HepG2 (cell line): ENCODE data around the gene SMIM24. TPM values are rescaled to one million over a fixed set of nuclear protein-coding genes. Genes with fewer than 3 reads are reported as not detected.

Experiments used
- ATAC-seq: fragments of 200-7000 bp; cut with Tn5 transposase; 3 replicates; pipeline ENCODE4 v1.9.1; 2020; ENCODE audit warnings: mild to moderate bottlenecking, moderate library complexity
- BruUV-seq: library from RNA; stranded (reverse); fragments of 400-500 nt; replicated peaks from 2 replicates; lab custom pipeline; 2021; lab: Mats Ljungman, UMichigan
- CTCF ChIA-PET: fragments of 300-600 bp; formaldehyde crosslinking; extraction: SDS; loops from one replicate; lab custom pipeline; 2021; ENCODE audit warnings: low total read pairs, inconsistent platforms, low intra/inter-chr PET ratio; lab: Yijun Ruan, JAX
- POLR2A ChIA-PET: fragments of 350-600 bp; sonication (Branson Sonifier 250); formaldehyde crosslinking; loops from one replicate; lab custom pipeline; 2020; ENCODE audit warnings: antibody characterized with exemption, inconsistent platforms; lab: Yijun Ruan, JAX
- DNase-seq: peaks from one replicate; pipeline ENCODE4 v3.0.0-alpha.2; 2015; ENCODE audit warnings: low spot score
- FAIRE-seq: peaks from 3 replicates; lab custom pipeline; 2011; peaks lifted over from hg19 to GRCh38; lab: Jason Lieb, UNC
- H2AFZ ChIP-seq: one replicate; pipeline ENCODE4 v1.6.1; 2011; ENCODE audit warnings: low read length, inconsistent platforms
- H3K27ac ChIP-seq: fragments of 300-600 bp; 3 replicates; pipeline ENCODE4 v1.8.0; 2011; ENCODE audit warnings: mixed run types, mild to moderate bottlenecking, mixed read lengths, low read length, inconsistent platforms; ENCODE audit not compliant: insufficient read depth; ENCODE audit errors: extremely low read length
- H3K27me3 ChIP-seq, 2 experiments: fragments of 200-600 bp in 1 of 2; 2 replicates in 1 of 2; 3 replicates in 1 of 2; pipeline versions ENCODE4 v1.6.0 to v1.8.0; 2011; ENCODE audit warnings: low read length in 2 of 2, mild to moderate bottlenecking in 2 of 2, moderate library complexity in 2 of 2, inconsistent platforms in 1 of 2; ENCODE audit not compliant: insufficient read depth in 2 of 2, control insufficient read depth in 1 of 2
- H3K36me3 ChIP-seq, 2 experiments: fragments of 200-600 bp in 1 of 2; replicated peaks in 1 of 2; 2 replicates in 1 of 2; 3 replicates in 1 of 2; pipeline versions ENCODE4 v1.5.1 to v1.8.0; 2011; ENCODE audit warnings: low read length in 2 of 2, inconsistent platforms in 1 of 2; ENCODE audit not compliant: insufficient read depth in 2 of 2, control insufficient read depth in 1 of 2
- H3K4me1 ChIP-seq: 2 replicates; pipeline ENCODE4 v1.5.1; 2012; ENCODE audit warnings: low read length, inconsistent platforms; ENCODE audit not compliant: insufficient read depth
- H3K4me2 ChIP-seq: 2 replicates; pipeline ENCODE4 v1.6.0; 2011; ENCODE audit warnings: low read depth, low read length, inconsistent platforms
- H3K4me3 ChIP-seq, 3 experiments: fragments of 200-600 bp in 1 of 3; sonication (generic), shearing (Covaris generic) in 1 of 3; replicated peaks in 1 of 3; 2 replicates each; pipeline ENCODE4 v1.5.1; 2011 to 2016; ENCODE audit warnings: low read length in 3 of 3, inconsistent platforms in 2 of 3, low read depth in 2 of 3, mild to moderate bottlenecking in 2 of 3, control low read depth in 1 of 3, mixed read lengths in 1 of 3; ENCODE audit not compliant: insufficient read depth in 1 of 3
- H3K79me2 ChIP-seq: one replicate; pipeline ENCODE4 v1.6.1; 2011; ENCODE audit warnings: low read length, inconsistent platforms; ENCODE audit not compliant: insufficient read depth
- H3K9ac ChIP-seq: 2 replicates; pipeline ENCODE4 v1.6.0; 2011; ENCODE audit warnings: mild to moderate bottlenecking, low read depth, low read length, inconsistent platforms; ENCODE audit not compliant: insufficient read depth
- H3K9me3 ChIP-seq: 2 replicates; pipeline ENCODE4 v1.5.1; 2012; ENCODE audit warnings: mild to moderate bottlenecking, low read length
- H4K20me1 ChIP-seq: 2 replicates; pipeline ENCODE4 v1.6.0; 2011; ENCODE audit warnings: inconsistent platforms, mild to moderate bottlenecking, low read length, moderate library complexity; ENCODE audit not compliant: insufficient read depth
- ARNTL ChIP-seq: sonication (generic); formaldehyde crosslinking; IDR thresholded peaks from 2 replicates; pipeline ENCODE4 v1.4.0; 2020; ENCODE audit warnings: mild to moderate bottlenecking, missing genetic modification reagents
- CEBPB ChIP-seq: IDR thresholded peaks from 2 replicates; pipeline ENCODE4 v1.6.1; 2011; ENCODE audit warnings: low read depth, low read length, improper control_type of control experiment, borderline replicate concordance
- ESRRA ChIP-seq: sonication (generic); formaldehyde crosslinking; IDR thresholded peaks from 2 replicates; pipeline ENCODE4 v1.5.1; 2020; ENCODE audit warnings: mild to moderate bottlenecking, low read depth, missing genetic modification reagents
- FOXO4 ChIP-seq: sonication (generic); formaldehyde crosslinking; conservative IDR thresholded peaks from 2 replicates; pipeline ENCODE4 v1.8.1; 2023; ENCODE audit warnings: missing genetic modification reagents
- HNF4A ChIP-seq: sonication (generic); formaldehyde crosslinking; IDR thresholded peaks from 2 replicates; pipeline ENCODE4 v1.4.0; 2020; ENCODE audit warnings: missing genetic modification reagents
- KDM2A ChIP-seq: sonication (generic); formaldehyde crosslinking; IDR thresholded peaks from 2 replicates; pipeline ENCODE4 v1.4.0; 2020; ENCODE audit warnings: low read depth, missing genetic modification reagents, borderline replicate concordance
- MIER3 ChIP-seq: IDR thresholded peaks from 2 replicates; pipeline ENCODE4 v1.6.1; 2016; ENCODE audit warnings: missing compliant biosample characterization, borderline replicate concordance
- NCOA2 ChIP-seq: sonication (generic); formaldehyde crosslinking; IDR thresholded peaks from 2 replicates; pipeline ENCODE4 v1.8.0; 2022; ENCODE audit warnings: inconsistent platforms
- NR2C2 ChIP-seq: sonication (generic); formaldehyde crosslinking; IDR thresholded peaks from 2 replicates; pipeline ENCODE4 v1.4.0; 2020; ENCODE audit warnings: missing genetic modification reagents, mild to moderate bottlenecking, moderate library complexity, borderline replicate concordance
- RBM22 ChIP-seq: fragments of 200-400 bp; formaldehyde crosslinking; optimal IDR thresholded peaks from 2 replicates; pipeline ENCODE3; 2017; ENCODE audit warnings: mild to moderate bottlenecking, low read length, moderate library complexity
- TFDP1 ChIP-seq: IDR thresholded peaks from 2 replicates; pipeline ENCODE4 v1.6.1; 2016; ENCODE audit warnings: missing compliant biosample characterization, missing genetic modification reagents, borderline replicate concordance
- WGBS: methylation state at CpG from one replicate; pipeline ENCODE4 v1.1.6; 2017; ENCODE audit warnings: low lambda C conversion rate; 5-methylcytosine and 5-hydroxymethylcytosine counted together
- in situ Hi-C: cut with HindIII; loops from 2 replicates; pipeline ENCODE4 v1.10.0; 2017; ENCODE audit warnings: low pct_unique_long_range_greater_than_20kb; ENCODE audit not compliant: extremely low pct_ligation_motif_present
- intact Hi-C: fragments of 100-400 bp; cut with micrococcal nuclease; formaldehyde crosslinking; loops from one replicate; pipeline ENCODE4 v1.10.0; 2022; ENCODE audit not compliant: unreplicated experiment
- polyA plus RNA-seq, 8 experiments: library from polyadenylated mRNA; depleted of rRNA in 3 of 8; stranded (reverse) in 7 of 8; unstranded in 1 of 8; fragments of >200 nt; fragmentation: Illumina TruSeq in 4 of 8; extraction: Trizol in 4 of 8; gene quantifications; 2 replicates each; pipeline versions ENCODE4 v1.2.1 to v1.2.3, GENCODE V29; 2011 to 2016; ENCODE audit warnings: low read depth in 4 of 8, missing spikeins in 1 of 8, mixed read lengths in 1 of 8; ENCODE audit not compliant: insufficient read depth in 1 of 8
- total RNA-seq, 5 experiments: library from RNA; depleted of rRNA; stranded (reverse); fragments of >200 nt; fragmentation: Illumina TruSeq; extraction: Trizol; gene quantifications; 2 replicates each; pipeline ENCODE4 v1.2.3, GENCODE V29; 2016; ENCODE audit warnings: low read depth in 1 of 5

Gene SMIM24
- total and polyA plus RNA-seq, 2 of the 13 experiments (the other 11 are each of a cell fraction or from before 2014, with no cell fraction given) = 11.2 to 70.6 TPM

GRCh38 chr19:3467437-3468198 lies 12.7 kb downstream of the SMIM24 start:
- peak; percentile 60; the same call in 1 of the 2 replicates for TF ChIP-seq ESRRA
- no peak for TF ChIP-seq TFDP1 (CRISPR knock-in tag)
- no peak for TF ChIP-seq ARNTL (CRISPR knock-in tag)
- TF ChIP-seq KDM2A (CRISPR knock-in tag) = 0 out of 2 replicates have a peak, but pooled peaks have one; percentile 5
- TF ChIP-seq MIER3 (CRISPR knock-in tag) = no peak
- TF ChIP-seq NCOA2 (CRISPR knock-in tag) = no peak
- peak; percentile 43; the same call in 1 of the 2 replicates for TF ChIP-seq HNF4A (CRISPR knock-in tag)
- TF ChIP-seq CEBPB = peak; percentile 40; the same call in 1 of the 2 replicates
- TF ChIP-seq NR2C2 = peak; percentile 61
- no peak for TF ChIP-seq FOXO4
- TF ChIP-seq RBM22 = peak; percentile 61
- no peak overlapping the region for H3K9ac ChIP-seq
- H2AFZ ChIP-seq = no peak overlapping the region
- ATAC-seq (no peak), DNase-seq (no peak), FAIRE-seq (no peak)
- no TSS peak for BruUV-seq
- intact Hi-C loops = no loop called here
- H3K27ac ChIP-seq = no peak overlapping the region
- in situ Hi-C loops = no loop called here
- WGBS = 43% methylated on average over 7 of the region's 10 CpGs
- H3K4me2 ChIP-seq = no peak overlapping the region
- no peaks in the 10 kb centered on the region for H4K20me1 ChIP-seq
- H3K27me3 ChIP-seq = peaks cover 0 to 1% of the 10 kb centered on the region in 2 experiments; a peak in 1 of 5 replicates
- ChIA-PET POLR2A (no interaction called here), CTCF (no interaction called here)
- H3K4me3 ChIP-seq = no peak overlapping the region
- H3K36me3 ChIP-seq = 0 out of 5 replicates have a peak, but pooled peaks cover 0 to 4% of the 10 kb centered on the region in 2 experiments
- H3K4me1 ChIP-seq = no peaks in the 10 kb centered on the region
- H3K79me2 ChIP-seq = no peaks in the 10 kb centered on the region
- H3K9me3 ChIP-seq = no peaks in the 10 kb centered on the region
